HG03066 (cell line): ENCODE results near the gene SLX1A.
"Not testable (repeated sequence)": the region's sequence is repeated elsewhere in the genome, so short reads cannot be mapped to it uniquely, and the experiment has no call there.

Source experiments
- ATAC-seq: cut with Tn5 transposase; IDR thresholded peaks from one replicate; pipeline ENCODE4 v1.9.1; 2021; ENCODE audit warnings: low read depth; ENCODE audit not compliant: unreplicated experiment

The SLX1A gene

GRCh38 chr16:30193615-30194014 lies at the start of gene SLX1A, which contains the start of gene BOLA2B:
Gene SLX1A (plus strand): TSS chr16:30193875. CDS start chr16:30194085, 210 bp downstream.
Gene BOLA2B (minus strand): TSS chr16:30193666. CDS start chr16:30193595, 71 bp downstream.
- ATAC-seq: peak; percentile 84

GRCh38 chr16:30144017-30144416 lies 49.7 kb upstream of the SLX1A start:
- no peak for ATAC-seq

DNA sequence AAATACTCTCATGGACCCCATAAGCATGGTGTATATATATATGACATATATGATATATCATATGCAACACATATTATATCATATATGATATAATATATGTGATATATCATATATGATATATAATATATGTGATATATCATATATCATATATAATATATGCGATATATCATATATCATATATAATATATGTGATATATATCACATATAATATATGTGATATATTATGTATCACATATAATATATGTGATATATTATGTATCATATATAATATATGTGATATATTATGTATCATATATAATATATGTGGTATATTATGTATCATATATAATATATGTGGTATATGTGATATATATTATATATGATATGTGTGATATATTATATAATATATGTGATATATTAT lies 48.8 kb upstream of the SLX1A start:
- ATAC-seq: no peak

DNA sequence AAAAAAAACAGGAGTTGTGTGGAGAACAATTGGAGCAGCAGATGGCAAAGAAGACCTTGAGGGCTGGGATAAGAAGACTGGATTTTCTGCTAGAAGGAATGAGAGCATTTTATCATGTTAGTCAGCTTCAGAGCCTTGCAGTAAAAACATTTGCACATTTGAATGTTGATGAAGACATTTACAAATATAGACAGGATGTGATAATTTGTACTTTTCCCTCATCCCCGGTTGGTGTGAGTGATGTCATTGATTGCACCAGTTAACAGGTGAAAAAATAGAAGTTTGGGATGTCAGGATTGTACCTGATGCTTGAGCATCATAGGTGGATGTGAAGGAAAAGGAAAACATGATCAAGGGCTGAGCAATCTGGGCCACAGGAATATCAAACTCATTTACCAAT lies 48.0 kb upstream of the SLX1A start:
- ATAC-seq: no peak

DNA sequence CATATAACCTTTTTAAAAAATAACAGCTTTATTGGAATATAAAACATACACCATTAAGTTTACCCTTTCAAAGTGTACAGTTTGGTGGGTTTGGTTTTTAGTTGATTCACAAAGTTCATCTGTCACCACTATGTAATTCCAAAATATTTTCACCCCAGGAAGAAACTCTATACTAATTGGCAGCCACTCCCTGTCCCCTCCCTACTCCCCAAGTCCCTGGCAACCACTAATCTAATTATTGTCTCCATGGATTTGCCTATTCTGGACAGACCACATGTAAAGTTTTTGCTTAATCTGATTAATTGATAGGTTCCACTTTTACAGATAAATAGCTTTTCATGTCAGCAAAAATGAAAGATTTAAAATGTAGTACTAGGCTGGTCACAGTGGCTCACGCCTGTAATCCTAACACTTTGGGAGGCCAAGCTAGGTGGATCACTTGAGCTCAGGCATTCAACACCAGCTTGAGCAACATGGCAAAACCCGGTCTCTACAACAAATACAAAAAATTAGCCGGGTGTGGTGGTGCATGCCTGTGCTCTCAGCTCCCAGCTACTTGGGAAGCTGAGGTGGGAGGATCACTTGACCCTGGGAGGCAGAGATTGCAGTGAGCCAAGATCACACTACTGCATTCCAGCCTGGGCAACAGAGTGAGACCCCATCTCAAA lies 45.7 kb upstream of the SLX1A start:
- ATAC-seq: no peak

DNA sequence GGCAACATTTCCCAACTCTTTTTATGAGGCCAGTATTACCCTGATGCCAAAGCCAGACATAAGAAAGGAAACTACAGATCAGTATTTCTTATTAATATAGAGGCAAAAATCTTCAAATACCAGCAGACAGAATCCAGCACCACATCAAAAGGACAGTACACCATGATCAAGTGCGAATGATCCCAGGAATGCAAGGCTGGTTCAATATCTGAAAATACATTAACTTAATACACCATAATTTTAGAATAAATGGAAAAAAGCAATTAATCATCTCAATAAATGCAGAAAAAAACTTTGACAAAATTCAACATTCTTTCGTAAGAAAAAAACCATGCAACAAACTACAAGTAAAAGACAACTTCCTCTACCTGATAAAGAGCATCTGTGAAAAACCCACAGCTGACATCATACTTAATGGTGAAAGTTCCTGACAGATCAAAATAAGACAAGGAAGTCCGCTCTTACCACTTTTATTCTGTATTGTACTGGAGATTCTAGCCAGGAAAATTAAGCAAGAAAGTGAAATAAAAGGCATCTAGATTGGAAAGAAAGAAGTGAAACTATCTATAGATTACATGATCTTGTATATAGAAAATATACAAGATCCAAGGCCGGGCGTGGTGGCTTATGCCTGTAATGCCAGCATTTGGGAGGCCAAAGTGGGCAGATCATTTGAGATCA lies 44.3 kb upstream of the SLX1A start:
- no peak for ATAC-seq

DNA sequence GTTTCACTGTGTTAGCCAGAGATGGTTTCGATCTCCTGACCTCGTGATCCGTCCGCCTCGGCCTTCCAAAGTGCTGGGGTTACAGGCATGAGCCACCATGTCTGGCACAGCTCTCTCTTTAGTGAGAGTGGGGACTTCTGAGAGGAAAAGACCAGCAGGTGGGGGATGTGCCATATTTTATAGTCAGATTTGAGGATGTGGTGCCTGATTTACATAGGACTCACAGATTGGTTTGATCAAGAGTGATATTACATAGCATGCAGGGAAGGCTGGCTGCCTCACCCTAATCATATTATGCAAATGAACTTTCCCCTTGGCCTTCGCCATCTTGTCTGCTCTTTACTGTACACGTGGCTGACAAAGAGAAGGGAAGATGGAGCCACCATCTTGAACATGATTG lies 42.6 kb upstream of the SLX1A start:
- no peak for ATAC-seq

GRCh38 chr16:30152517-30152916 lies 41.2 kb upstream of the SLX1A start:
- ATAC-seq: no peak

DNA sequence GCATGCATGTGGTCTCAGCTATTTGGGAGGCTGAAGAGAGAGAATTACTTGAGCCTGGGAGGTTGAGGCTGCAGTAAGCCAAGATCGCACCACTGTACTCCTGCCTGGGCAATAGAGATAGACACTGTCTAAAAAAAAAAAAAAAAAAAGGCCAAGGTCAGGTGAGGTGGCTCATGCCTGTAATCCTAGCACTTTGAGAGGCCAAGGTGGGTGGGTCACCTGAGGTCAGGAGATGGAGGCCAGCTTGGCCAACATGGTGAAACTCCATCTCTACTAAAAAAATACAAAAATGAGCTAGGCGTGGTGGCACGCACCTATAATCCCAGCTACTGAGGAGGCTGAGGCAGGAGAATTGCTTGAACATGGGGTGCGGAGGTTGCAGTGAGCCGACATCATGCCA lies 38.5 kb upstream of the SLX1A start:
- ATAC-seq: no peak

DNA sequence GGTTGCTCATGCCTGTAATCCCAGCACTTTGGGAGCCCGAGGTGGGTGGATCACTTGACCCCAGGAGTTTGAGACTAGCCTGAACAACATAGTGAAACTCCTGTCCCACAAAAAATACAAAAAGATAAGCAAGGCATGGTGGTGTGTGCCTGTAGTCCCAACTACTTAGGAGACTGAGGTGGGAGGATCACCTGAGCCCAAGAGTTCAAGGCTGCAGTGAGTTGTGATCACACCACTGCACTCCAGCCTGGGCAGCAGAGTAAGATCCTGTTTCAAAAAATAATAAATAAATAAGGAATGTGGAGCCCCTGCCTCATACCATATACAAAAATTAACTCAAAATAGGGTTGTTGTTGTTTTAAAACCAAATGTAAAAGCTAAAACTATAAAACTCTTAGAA lies 36.5 kb upstream of the SLX1A start:
- ATAC-seq: no peak

DNA sequence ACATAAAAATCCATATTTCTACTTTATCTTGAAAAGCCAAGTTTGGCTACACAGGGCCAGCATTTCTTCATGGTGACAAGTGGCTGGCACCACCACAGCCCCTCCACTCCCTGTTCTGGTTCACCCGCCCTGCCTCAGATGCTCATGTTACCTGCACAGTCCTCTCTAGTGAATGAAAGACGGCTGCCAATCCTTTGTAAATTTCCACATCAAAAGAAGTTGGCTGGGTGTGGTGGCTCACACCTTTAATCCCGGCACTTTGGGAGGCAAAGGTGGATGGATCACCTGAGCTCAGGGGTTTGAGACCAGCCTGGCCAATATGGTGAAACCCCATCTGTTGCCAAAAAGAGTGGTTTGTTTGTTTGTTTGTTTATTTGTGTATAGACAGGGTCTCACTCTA lies 30.1 kb upstream of the SLX1A start:
- ATAC-seq: no peak

DNA sequence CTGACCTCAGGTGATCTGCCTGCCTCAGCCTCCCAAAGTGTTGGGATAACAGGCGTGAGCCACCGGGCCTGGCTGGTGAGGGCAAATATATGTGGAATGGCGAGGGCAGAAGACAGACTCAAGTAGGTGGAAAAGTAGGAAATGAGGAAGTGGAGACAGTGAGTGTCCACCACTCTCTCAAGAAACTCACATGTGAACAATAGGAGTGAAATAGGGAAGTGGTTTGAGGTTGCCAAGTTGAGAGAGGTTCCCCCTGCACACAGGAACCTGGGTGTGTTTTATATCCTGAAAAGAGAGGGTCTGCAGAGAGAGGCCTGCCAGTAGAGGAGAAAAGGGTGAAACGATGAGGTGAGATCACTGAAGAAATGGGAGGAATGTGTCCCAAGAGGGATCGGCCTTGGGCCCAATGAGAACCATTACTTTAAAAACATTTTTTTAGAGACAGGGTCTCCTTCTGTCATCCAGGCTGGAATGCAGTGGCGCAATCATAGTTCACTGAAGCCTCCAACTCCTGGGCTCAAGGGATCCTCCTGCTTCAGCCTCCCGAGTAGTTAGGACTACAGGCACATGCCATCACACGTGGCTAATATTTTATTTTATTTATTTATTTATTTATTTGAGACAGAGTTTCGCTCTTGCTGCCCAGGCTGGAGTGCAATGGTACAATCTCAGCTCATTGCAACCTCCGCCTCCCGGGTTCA lies 27.3 kb upstream of the SLX1A start:
- ATAC-seq: peak; percentile 54

DNA sequence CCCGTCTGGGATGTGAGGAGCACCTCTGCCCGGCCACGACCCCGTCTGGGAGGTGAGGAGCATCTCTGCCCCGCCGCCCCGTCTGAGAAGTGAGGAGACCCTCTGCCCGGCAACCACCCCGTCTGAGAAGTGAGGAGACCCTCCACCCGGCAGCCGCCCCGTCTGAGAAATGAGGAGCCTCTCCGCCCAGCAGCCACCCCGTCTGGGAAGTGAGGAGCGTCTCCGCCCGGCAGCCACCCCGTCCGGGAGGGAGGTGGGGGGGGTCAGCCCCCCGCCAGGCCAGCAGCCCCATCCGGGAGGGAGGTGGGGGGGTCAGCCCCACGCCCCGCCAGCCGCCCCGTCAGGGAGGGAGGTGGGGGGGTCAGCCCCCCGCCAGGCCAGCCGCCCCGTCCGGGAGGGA lies 24.9 kb upstream of the SLX1A start:
- not testable (repeated sequence) for ATAC-seq

GRCh38 chr16:30169416-30169815 lies 24.3 kb upstream of the SLX1A start:
- ATAC-seq: not testable (repeated sequence)

DNA sequence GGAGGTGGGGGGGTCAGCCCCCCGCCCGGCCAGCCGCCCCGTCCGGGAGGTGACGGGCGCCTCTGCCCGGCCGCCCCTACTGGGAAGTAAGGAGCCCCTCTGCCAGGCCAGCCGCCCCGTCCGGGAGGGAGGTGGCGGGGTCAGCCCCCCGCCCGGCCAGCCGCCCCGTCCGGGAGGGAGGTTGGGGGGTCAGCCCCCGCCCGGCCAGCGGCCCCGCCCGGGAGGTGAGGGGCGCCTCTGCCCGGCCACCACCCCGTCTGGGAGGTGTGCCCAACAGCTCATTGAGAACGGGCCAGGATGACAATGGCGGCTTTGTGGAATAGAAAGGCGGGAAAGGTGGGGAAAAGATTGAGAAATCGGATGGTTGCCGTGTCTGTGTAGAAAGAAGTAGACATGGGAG lies 23.5 kb upstream of the SLX1A start:
- ATAC-seq: not testable (repeated sequence)

DNA sequence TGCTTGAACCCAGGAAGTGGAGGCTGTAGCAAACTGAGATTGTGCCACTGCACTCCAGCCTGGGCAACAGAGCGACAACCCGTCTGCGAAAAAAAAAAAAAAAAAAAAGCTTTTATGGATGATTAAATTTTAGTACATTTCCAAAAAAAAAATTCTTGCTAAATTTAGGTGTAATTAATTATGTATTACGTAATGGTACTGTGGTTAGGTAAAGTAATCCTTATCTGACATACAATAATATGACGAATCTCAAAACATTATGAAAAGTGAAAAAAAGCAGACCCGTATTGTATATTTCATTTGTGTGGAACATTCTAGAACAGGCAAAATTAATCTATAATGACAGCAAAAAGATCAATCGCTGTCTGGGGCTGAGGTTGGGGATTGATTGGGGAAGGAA lies 20.6 kb upstream of the SLX1A start:
- ATAC-seq: no peak

GRCh38 chr16:30176876-30177275 lies 16.8 kb upstream of the SLX1A start:
- not testable (repeated sequence) for ATAC-seq

DNA sequence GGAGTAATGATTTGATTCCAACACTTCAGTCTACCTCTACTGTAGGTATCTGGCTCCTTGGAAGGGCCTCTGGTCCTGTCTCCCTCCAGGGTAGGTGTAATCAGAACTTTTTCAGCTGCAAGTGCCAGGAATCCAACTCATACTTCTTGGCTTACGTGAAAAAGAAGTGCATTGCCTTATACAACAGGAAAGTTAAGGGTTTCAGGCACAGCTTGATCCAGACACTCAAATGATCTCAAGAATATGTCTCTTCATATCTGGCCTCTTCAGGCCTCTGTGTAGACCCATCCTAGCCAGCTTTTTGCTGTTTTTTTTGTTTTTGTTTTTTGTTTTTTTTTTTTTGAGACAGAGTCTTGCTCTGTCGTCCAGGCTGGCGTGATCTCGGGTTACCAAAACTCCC lies 14.5 kb upstream of the SLX1A start:
- no peak for ATAC-seq

- no peak for ATAC-seq
These were observed 13.7 kb upstream of the SLX1A start for GRCh38 chr16:30179931-30180330.

DNA sequence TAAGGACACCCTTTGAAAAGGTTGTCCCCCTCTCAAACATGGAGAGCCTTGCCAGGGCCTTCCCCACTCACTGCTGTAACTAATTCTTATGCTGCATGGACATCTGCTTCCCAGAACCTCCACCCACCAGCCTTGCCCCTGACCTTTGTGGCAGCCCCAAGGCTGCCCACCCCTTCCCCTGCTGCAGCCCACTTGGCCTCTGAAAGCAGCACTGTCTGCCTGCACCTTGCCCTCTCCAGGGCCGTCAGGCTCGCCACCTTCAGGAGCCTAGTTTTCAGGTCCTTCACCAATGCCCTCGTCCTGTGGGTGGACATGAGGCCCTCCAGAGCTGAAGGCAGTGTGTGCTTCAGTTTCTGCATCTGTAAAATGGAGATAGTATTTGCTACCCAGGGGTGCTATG lies 12.9 kb upstream of the SLX1A start:
- ATAC-seq: no peak

- peak; percentile 42 for ATAC-seq
These were observed 10.2 kb upstream of the SLX1A start, which contains the start of gene CORO1A for GRCh38 chr16:30183233-30184095. Gene CORO1A (plus strand): TSS chr16:30183602. CDS start chr16:30185210, 1,608 bp downstream.
